ENCODE measurements around the gene BSG. TPM values are rescaled to one million over a fixed set of nuclear protein-coding genes. Genes with fewer than 3 reads are reported as not detected.

The BSG gene
- total RNA-seq, 1 experiment from 2014 or later: 653 TPM

- Histone ChIP-seq H3K27ac (ENCODE audit: low read length) (no peak overlapping the region), H3K27me3 (ENCODE audit: control insufficient read depth, insufficient read depth, low read length) (no peaks in the 10 kb centered on the region), H3K4me3 (ENCODE audit: low read depth in 2 of 2, low read length in 2 of 2) (no peak overlapping the region), H3K36me3 (ENCODE audit: control insufficient read depth, insufficient read depth, low read length) (no peaks in the 10 kb centered on the region), H3K9me3 (ENCODE audit: control insufficient read depth, insufficient read depth, low read depth, low read length) (no peaks in the 10 kb centered on the region), H3K4me1 (ENCODE audit: control insufficient read depth, insufficient read depth, low read length) (no peaks in the 10 kb centered on the region)
- TF ChIP-seq REST (IDR thresholded peaks at IDR 0.05; ENCODE audit: insufficient read depth in 1 of 2, low read depth in 2 of 2, low read length in 1 of 2) (no peak), SIN3A (IDR thresholded peaks at IDR 0.05; ENCODE audit: borderline replicate concordance, insufficient read depth, low read depth, low read length) (no peak), POLR2AphosphoS5 (IDR thresholded peaks at IDR 0.05; ENCODE audit: low read depth, low read length) (no peak), TCF7L2 (IDR thresholded peaks at IDR 0.05; ENCODE audit: low read depth, low read length) (no peak), CTCF (IDR thresholded peaks at IDR 0.05) (no peak)
- ATAC-seq (no peak), DNase-seq (ENCODE audit: low read depth, low spot score) (no peak)
- intact Hi-C loops (cut with micrococcal nuclease; ENCODE audit: unreplicated experiment): no loop called here
- in situ Hi-C loops (cut with HindIII; ENCODE audit: low pct_unique_long_range_greater_than_20kb, low sequenced_read_pairs): no loop called here
- ChIA-PET CTCF (no interaction called here), POLR2A (no interaction called here)
- BruUV-seq (replicated peaks): no TSS peak
Measured at GRCh38 chr19:617551-618246, 45.3 kb downstream of the BSG start.

- Histone ChIP-seq H3K9me3 (ENCODE audit: control insufficient read depth, insufficient read depth, low read depth, low read length) (no peaks in the 10 kb centered on the region), H3K27ac (ENCODE audit: low read length) (no peak overlapping the region), H3K4me3 (ENCODE audit: low read depth in 2 of 2, low read length in 2 of 2) (no peak overlapping the region), H3K27me3 (ENCODE audit: control insufficient read depth, insufficient read depth, low read length) (no peaks in the 10 kb centered on the region), H3K4me1 (ENCODE audit: control insufficient read depth, insufficient read depth, low read length) (no peaks in the 10 kb centered on the region), H3K36me3 (ENCODE audit: control insufficient read depth, insufficient read depth, low read length) (no peaks in the 10 kb centered on the region)
- ChIA-PET CTCF (no interaction called here), POLR2A (no interaction called here)
- in situ Hi-C loops (cut with HindIII; ENCODE audit: low pct_unique_long_range_greater_than_20kb, low sequenced_read_pairs): no loop called here
- BruUV-seq (replicated peaks): no TSS peak
- intact Hi-C loops (cut with micrococcal nuclease; ENCODE audit: unreplicated experiment): no loop called here
- no peak for DNase-seq (ENCODE audit: low read depth, low spot score)
- ATAC-seq: no peak
- TF ChIP-seq SIN3A (IDR thresholded peaks at IDR 0.05; ENCODE audit: borderline replicate concordance, insufficient read depth, low read depth, low read length) (no peak), POLR2AphosphoS5 (IDR thresholded peaks at IDR 0.05; ENCODE audit: low read depth, low read length) (no peak), REST (IDR thresholded peaks at IDR 0.05; ENCODE audit: insufficient read depth in 1 of 2, low read depth in 2 of 2, low read length in 1 of 2) (no peak), TCF7L2 (IDR thresholded peaks at IDR 0.05; ENCODE audit: low read depth, low read length) (no peak), CTCF (IDR thresholded peaks at IDR 0.05) (no peak)
Measured at GRCh38 chr19:618247-618619, 45.8 kb downstream of the BSG start.
